Measurements from ENCODE around the gene ANKRD11. TPM values are rescaled to one million over a fixed set of nuclear protein-coding genes. Genes with fewer than 3 reads are reported as not detected.

Gene ANKRD11
- total RNA-seq, 2 donors from 2014 or later = 204 to 215 TPM

DNA sequence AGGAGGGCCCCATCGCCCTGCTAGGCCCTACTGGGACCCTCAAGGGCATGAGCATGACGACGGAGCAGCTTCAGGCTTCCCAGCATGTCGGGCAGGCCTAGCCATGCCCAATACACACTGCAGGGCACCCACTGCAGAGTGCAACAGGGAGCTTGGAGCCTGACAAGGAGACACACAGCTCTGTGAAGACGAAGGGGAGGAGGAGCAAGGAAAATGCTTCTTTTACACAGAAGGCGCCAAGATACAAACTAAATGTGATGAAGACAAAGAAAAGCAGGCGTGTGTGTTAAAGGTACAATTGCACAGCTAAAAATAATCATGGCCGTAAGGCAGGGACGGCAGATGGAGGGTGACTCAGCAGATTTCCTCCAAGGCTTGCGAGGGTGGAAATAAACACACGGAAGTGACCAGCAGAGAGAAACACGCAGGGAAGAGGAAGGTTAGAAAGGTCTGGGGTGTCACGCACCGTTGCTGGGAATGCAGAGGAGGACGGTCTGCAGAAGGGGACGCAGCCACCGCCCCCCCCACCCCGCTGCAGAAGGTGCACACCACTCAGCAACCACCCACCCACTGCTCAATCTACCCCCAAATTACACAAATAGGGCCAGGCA lies 164.4 kb downstream of the ANKRD11 start:
- Mint-ChIP-seq H3K27ac (no peak overlapping the region), H3K4me3 (peak overlapping the region; percentile 44 to 56), H3K27me3 (ENCODE audit: low read depth) (no peaks in the 10 kb centered on the region), H3K4me1 (ENCODE audit: low read depth) (peaks cover 85% of the 10 kb centered on the region), H3K9me3 (no peaks in the 10 kb centered on the region), H3K36me3 (ENCODE audit: insufficient read depth in 2 of 2) (peaks cover 3 to 11% of the 10 kb centered on the region in 2 donors)
- no peak for DNase-seq
- no peak for ATAC-seq (replicated peaks in 1 of 2)

DNA sequence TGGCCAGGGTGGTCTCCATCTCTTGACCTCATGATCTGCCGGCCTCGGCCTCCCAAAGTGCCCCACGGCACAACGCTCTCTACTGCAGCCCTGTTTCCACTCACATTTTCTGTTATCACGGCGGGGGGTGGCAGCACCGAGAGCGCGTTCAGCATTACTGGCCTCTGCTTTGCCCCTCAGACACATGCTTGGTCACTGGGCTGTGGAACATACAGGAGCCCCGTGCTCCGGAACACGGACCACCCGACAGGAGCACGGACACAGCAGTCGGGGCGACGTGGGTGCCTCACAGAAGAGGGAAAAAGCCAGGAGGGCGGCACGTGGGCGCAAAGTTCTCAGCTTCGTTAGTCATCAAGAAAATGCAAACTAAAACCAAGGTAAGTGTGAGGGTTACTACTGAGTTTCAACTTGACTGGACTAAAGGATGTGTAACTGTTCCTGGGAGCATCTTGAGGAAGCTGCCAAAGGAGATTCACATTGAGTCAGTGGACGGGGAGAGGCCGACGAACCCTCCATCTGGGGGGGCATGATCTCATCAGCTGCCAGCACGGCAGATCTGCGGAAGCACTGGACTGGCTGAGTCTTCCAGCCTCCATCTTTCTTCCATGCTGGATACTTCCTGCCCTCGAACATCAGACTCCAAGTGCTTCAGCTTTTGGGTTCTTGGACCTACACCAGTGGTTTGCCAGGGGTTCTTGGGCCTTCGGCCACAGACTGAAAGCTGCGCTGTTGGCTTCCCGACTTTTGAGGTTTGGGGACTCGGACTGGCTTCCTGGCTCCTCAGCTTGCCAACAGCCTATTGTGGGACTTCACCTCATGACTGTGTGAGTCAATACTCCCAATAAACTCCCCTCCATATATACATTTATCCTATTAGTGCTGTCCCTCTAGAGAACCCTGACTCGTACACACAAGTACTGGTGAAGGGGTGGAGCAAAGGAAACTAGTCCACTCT lies 166.0 kb downstream of the ANKRD11 start:
- DNase-seq = peak; percentile 74 to 82
- peaks cover 88% of the 10 kb centered on the region for H3K4me1 Mint-ChIP-seq (ENCODE audit: low read depth)
- H3K27me3 Mint-ChIP-seq (ENCODE audit: low read depth) = no peaks in the 10 kb centered on the region
- H3K27ac Mint-ChIP-seq = peak overlapping the region; percentile 50
- ATAC-seq (replicated peaks in 1 of 2) = peak; percentile 85 to 86
- H3K9me3 Mint-ChIP-seq = no peaks in the 10 kb centered on the region
- H3K4me3 Mint-ChIP-seq = peak overlapping the region; percentile 44 to 56
- H3K36me3 Mint-ChIP-seq (ENCODE audit: insufficient read depth in 2 of 2) = peaks cover 3 to 11% of the 10 kb centered on the region in 2 donors

- H3K9me3 Mint-ChIP-seq = no peaks in the 10 kb centered on the region
- peak overlapping the region; percentile 85 for H3K27ac Mint-ChIP-seq
- H3K4me1 Mint-ChIP-seq (ENCODE audit: low read depth) = peaks cover 92% of the 10 kb centered on the region
- peaks cover 3 to 8% of the 10 kb centered on the region in 2 donors for H3K36me3 Mint-ChIP-seq (ENCODE audit: insufficient read depth in 2 of 2)
- H3K27me3 Mint-ChIP-seq (ENCODE audit: low read depth) = no peaks in the 10 kb centered on the region
- ATAC-seq (replicated peaks in 1 of 2) = no peak
- peak overlapping the region; percentile 51 to 73 for H3K4me3 Mint-ChIP-seq
- no peak for DNase-seq
Observed at GRCh38 chr16:89323120-89323960, 167.0 kb downstream of the ANKRD11 start.

GRCh38 chr16:89322321-89323119 lies 167.8 kb downstream of the ANKRD11 start:
- Mint-ChIP-seq H3K9me3 (no peaks in the 10 kb centered on the region), H3K36me3 (ENCODE audit: insufficient read depth in 2 of 2) (peaks cover 3 to 8% of the 10 kb centered on the region in 2 donors), H3K4me1 (ENCODE audit: low read depth) (peaks cover 92% of the 10 kb centered on the region), H3K4me3 (peak overlapping the region; percentile 51 to 73), H3K27ac (peak overlapping the region; percentile 85), H3K27me3 (ENCODE audit: low read depth) (no peaks in the 10 kb centered on the region)
- DNase-seq = no peak
- no peak for ATAC-seq (replicated peaks in 1 of 2)

DNA sequence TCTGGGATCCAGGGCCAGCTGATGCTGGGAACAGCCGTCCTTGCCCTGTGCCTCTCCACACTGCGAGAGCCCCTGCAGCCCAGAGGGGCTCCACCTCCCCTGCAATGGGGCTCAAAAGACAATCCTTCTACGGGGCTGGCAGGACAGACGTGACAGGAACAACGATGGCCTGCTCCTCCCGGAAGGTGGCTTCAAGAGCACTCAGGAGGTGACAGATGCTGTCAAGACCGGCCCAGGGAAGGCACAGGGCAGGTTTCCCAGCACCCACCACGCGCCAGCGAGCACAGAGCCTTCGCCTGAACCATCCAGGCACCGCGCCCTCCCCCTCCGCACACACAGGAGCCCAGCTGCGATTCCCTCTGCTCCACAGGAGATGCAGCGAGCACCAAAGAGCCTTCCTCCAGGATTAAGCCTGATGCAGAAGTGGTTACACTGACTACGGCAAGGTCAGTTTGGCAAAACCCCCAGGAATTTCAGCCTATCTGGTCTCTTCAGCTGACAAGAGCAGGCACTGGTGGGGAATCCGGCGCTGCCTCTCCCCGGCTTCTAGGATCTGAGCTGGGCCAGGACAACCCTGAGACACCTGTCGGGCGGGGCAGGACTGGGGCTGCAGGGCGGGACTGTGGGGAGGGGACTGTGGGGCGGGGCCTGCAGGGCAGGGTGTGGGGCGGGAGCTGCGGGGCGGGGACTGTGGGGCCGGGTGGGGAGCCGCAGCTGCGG lies 169.4 kb downstream of the ANKRD11 start:
- no peaks in the 10 kb centered on the region for H3K27me3 Mint-ChIP-seq (ENCODE audit: low read depth)
- peaks cover 94% of the 10 kb centered on the region for H3K4me1 Mint-ChIP-seq (ENCODE audit: low read depth)
- ATAC-seq (replicated peaks in 1 of 2) = no peak
- DNase-seq = no peak
- H3K27ac Mint-ChIP-seq = no peak overlapping the region
- peak overlapping the region; percentile 67 to 76 for H3K4me3 Mint-ChIP-seq
- H3K36me3 Mint-ChIP-seq (ENCODE audit: insufficient read depth in 2 of 2) = peaks cover 3 to 13% of the 10 kb centered on the region in 2 donors
- no peaks in the 10 kb centered on the region for H3K9me3 Mint-ChIP-seq

- H3K4me1 Mint-ChIP-seq (ENCODE audit: low read depth) = peaks cover 94% of the 10 kb centered on the region
- H3K36me3 Mint-ChIP-seq (ENCODE audit: insufficient read depth in 2 of 2) = peaks cover 3 to 15% of the 10 kb centered on the region in 2 donors
- H3K9me3 Mint-ChIP-seq = no peaks in the 10 kb centered on the region
- H3K4me3 Mint-ChIP-seq = peak overlapping the region; percentile 67 to 76
- peak overlapping the region; percentile 75 for H3K27ac Mint-ChIP-seq
- H3K27me3 Mint-ChIP-seq (ENCODE audit: low read depth) = no peaks in the 10 kb centered on the region
- peak; percentile 69 to 73 for DNase-seq
- peak; percentile 57 to 64 for ATAC-seq (replicated peaks in 1 of 2)
Observed at GRCh38 chr16:89319886-89320781, 170.2 kb downstream of the ANKRD11 start.

- no peaks in the 10 kb centered on the region for H3K9me3 Mint-ChIP-seq
- ATAC-seq (replicated peaks in 1 of 2) (no peak), DNase-seq (no peak)
- H3K4me3 Mint-ChIP-seq = peak overlapping the region; percentile 67 to 76
- H3K27ac Mint-ChIP-seq = peak overlapping the region; percentile 44
- no peaks in the 10 kb centered on the region for H3K27me3 Mint-ChIP-seq (ENCODE audit: low read depth)
- H3K36me3 Mint-ChIP-seq (ENCODE audit: insufficient read depth in 2 of 2) = peaks cover 3 to 17% of the 10 kb centered on the region in 2 donors
- H3K4me1 Mint-ChIP-seq (ENCODE audit: low read depth) = peaks cover 94% of the 10 kb centered on the region
Observed at GRCh38 chr16:89319631-89319885, 170.8 kb downstream of the ANKRD11 start.

DNA sequence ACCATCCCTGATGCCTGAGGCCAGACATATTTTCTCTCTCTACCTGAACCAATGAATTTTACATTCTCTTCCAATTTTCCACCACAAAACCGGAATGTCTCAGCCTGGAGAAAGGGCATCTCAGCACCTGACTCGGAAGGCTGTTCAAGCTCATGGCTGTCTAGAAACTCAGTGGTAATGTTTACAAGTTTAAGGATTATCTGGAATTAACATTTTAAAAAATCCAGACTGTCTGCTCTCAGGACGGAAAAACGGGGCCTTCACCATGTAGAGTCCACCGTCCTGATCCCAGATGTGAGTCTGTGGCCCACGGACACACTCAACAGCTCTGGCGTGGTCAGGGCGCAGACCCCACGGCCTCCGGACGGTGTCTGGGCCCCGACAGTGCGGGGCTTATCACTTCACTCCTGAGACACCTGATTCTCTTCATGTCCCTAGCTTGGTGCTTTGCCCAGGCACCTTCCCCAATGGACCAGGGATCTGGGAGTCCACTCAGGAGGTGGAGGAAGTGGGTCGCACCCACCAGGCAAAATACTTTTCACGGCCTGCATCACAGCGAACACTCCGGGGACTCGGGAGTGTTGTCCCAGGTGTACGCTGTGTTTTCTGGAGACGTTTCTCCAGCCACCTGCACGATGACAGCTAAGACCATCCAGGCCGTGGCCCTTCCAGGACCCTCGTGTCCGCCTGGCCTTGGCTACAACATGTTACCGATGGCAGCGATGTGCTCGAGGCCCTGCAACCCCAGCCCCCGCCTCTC lies 171.3 kb downstream of the ANKRD11 start:
- Mint-ChIP-seq H3K27me3 (ENCODE audit: low read depth) (no peaks in the 10 kb centered on the region), H3K4me1 (ENCODE audit: low read depth) (peaks cover 94% of the 10 kb centered on the region), H3K4me3 (peak overlapping the region; percentile 12 to 32), H3K36me3 (ENCODE audit: insufficient read depth in 2 of 2) (peaks cover 2 to 21% of the 10 kb centered on the region in 2 donors), H3K9me3 (no peaks in the 10 kb centered on the region), H3K27ac (no peak overlapping the region)
- DNase-seq (no peak), ATAC-seq (replicated peaks in 1 of 2) (no peak)

DNA sequence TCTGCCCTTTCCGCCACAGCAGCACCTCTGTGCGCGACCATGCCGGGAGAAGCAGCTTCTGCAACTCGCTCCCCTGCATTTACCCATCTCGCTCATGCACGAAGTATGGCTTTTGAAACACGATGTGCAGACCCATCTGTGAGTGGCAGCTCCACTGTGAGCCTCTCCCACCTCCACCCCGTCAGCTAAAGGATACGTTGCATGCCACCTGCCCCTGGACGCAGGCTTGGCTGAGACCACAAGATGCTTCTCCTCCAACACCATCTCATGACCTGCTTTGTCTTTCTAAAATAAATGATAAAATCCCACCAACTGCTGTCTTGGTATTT lies 172.0 kb downstream of the ANKRD11 start:
- Mint-ChIP-seq H3K27me3 (ENCODE audit: low read depth) (no peaks in the 10 kb centered on the region), H3K4me1 (ENCODE audit: low read depth) (peaks cover 94% of the 10 kb centered on the region), H3K4me3 (peak overlapping the region; percentile 32 to 49), H3K27ac (no peak overlapping the region), H3K9me3 (no peaks in the 10 kb centered on the region), H3K36me3 (ENCODE audit: insufficient read depth in 2 of 2) (peaks cover 2 to 18% of the 10 kb centered on the region in 2 donors)
- ATAC-seq (replicated peaks in 1 of 2) (no peak), DNase-seq (no peak)

DNA sequence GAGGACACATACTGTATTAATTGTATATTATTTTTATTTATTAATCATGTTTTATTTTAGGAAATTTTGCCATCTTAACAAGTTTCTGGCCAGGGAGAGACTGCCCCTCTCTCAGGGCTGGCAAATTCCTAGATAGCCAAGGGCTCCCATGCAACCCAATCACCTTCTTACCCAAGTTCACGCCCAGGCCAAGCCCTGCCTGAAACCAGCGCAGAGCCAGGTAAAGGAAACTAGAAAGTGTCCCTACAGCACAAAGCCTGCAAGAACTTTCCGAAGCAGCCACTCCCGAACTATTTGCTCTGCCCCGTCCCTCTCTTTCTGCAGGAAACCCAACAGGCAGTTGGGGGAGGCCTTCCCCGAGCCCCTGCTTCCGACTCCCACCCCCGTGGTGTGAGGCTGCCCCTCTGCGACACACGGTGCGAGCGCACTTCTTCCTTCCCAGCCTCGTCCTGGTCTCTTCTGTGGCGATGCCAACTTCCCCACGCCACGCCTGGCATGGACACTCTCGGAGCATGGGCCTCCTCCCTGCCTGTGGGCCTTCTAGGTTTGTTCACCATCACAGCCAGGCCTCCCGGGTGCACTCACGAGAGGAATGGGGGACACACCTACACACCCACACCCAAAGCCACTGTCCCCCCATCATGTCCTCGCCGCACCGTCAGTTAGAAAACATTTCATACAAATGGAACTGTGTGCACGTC lies 172.5 kb downstream of the ANKRD11 start:
- peaks cover 96% of the 10 kb centered on the region for H3K4me1 Mint-ChIP-seq (ENCODE audit: low read depth)
- peak overlapping the region in 1 of 2 donors; percentile 24 for H3K4me3 Mint-ChIP-seq
- H3K9me3 Mint-ChIP-seq = no peaks in the 10 kb centered on the region

More for the DNA sequence above, 172.5 kb downstream of the ANKRD11 start:
- Mint-ChIP-seq H3K27me3 (ENCODE audit: low read depth) (no peaks in the 10 kb centered on the region), H3K27ac (peak overlapping the region; percentile 72), H3K36me3 (ENCODE audit: insufficient read depth in 2 of 2) (peaks cover 2 to 20% of the 10 kb centered on the region in 2 donors)
- DNase-seq (no peak), ATAC-seq (replicated peaks in 1 of 2) (no peak)
